IMR-90 (cell line): ENCODE results near the gene FFAR1. TPM values are rescaled to one million over a fixed set of nuclear protein-coding genes. Genes with fewer than 3 reads are reported as not detected.

Experiments
- ATAC-seq: fragments of 200-7000 bp; cut with Tn5 transposase; 2 replicates; pipeline ENCODE4 v1.9.1; 2020; ENCODE audit warnings: low read depth, mild to moderate bottlenecking, moderate library complexity
- BruUV-seq: library from RNA; stranded (reverse); fragments of 400-500 nt; replicated peaks from 2 replicates; lab custom pipeline; 2021; lab: Mats Ljungman, UMichigan
- CTCF ChIA-PET: fragments of 300-600 bp; formaldehyde crosslinking; extraction: SDS; loops from one replicate; lab custom pipeline; 2021; ENCODE audit warnings: antibody characterized with exemption; lab: Yijun Ruan, JAX
- POLR2A ChIA-PET: fragments of 300-600 bp; sonication (Branson Sonifier 250); formaldehyde crosslinking; loops from one replicate; lab custom pipeline; 2022; ENCODE audit warnings: antibody characterized with exemption; ENCODE audit not compliant: unreplicated experiment; lab: Charles Lee
- DNase-seq: peaks from one replicate; pipeline ENCODE4 v3.0.0; 2013
- H2AFZ ChIP-seq: replicated peaks from 2 replicates; pipeline ENCODE3; 2013; ENCODE audit warnings: low read length, mild to moderate bottlenecking; ENCODE audit not compliant: poor library complexity
- H2AK5ac ChIP-seq: 2 replicates; pipeline ENCODE4 v1.6.1; 2013; ENCODE audit warnings: low read depth, low read length, inconsistent platforms
- H2AK9ac ChIP-seq: replicated peaks from 2 replicates; pipeline ENCODE3; 2013; ENCODE audit warnings: mild to moderate bottlenecking, low read depth, low read length, moderate library complexity; ENCODE audit not compliant: poor library complexity
- H2BK120ac ChIP-seq: 2 replicates; pipeline ENCODE4 v1.6.1; 2013; ENCODE audit warnings: low read depth, low read length, inconsistent platforms
- H2BK15ac ChIP-seq: 3 replicates; pipeline ENCODE4 v1.6.1; 2013; ENCODE audit warnings: low read depth, low read length, inconsistent platforms
- H2BK20ac ChIP-seq: 2 replicates; pipeline ENCODE4 v1.6.1; 2013; ENCODE audit warnings: low read depth, mild to moderate bottlenecking, inconsistent platforms, low read length, moderate library complexity
- H2BK5ac ChIP-seq: 2 replicates; pipeline ENCODE4 v1.6.1; 2013; ENCODE audit warnings: mild to moderate bottlenecking, low read depth, low read length, inconsistent platforms; ENCODE audit not compliant: poor library complexity, severe bottlenecking
- H3K14ac ChIP-seq: replicated peaks from 2 replicates; pipeline ENCODE4 v1.6.1; 2013; ENCODE audit warnings: low read depth, low read length, inconsistent platforms
- H3K18ac ChIP-seq: 2 replicates; pipeline ENCODE4 v1.6.1; 2013; ENCODE audit warnings: low read depth, low read length, control low read depth
- H3K23ac ChIP-seq: 2 replicates; pipeline ENCODE4 v1.6.1; 2013; ENCODE audit warnings: low read depth, low read length, inconsistent platforms
- H3K27ac ChIP-seq: 2 replicates; pipeline ENCODE4 v1.5.1; 2013; ENCODE audit warnings: mild to moderate bottlenecking, control low read depth, low read length; ENCODE audit not compliant: insufficient read depth
- H3K27me3 ChIP-seq: 2 replicates; pipeline ENCODE4 v1.6.1; 2013; ENCODE audit warnings: low read length; ENCODE audit not compliant: control insufficient read depth, insufficient read depth
- H3K36me3 ChIP-seq: 2 replicates; pipeline ENCODE4 v1.6.1; 2013; ENCODE audit warnings: low read length, mixed read lengths; ENCODE audit not compliant: control insufficient read depth, insufficient read depth
- H3K4ac ChIP-seq: 2 replicates; pipeline ENCODE4 v1.6.1; 2013; ENCODE audit warnings: low read depth, low read length, inconsistent platforms
- H3K4me1 ChIP-seq: 2 replicates; pipeline ENCODE4 v1.6.1; 2013; ENCODE audit warnings: low read length, mixed read lengths; ENCODE audit not compliant: control insufficient read depth, insufficient read depth
- H3K4me2 ChIP-seq: 2 replicates; pipeline ENCODE4 v1.6.1; 2013; ENCODE audit warnings: low read depth, mild to moderate bottlenecking, control low read depth, low read length, moderate library complexity
- H3K4me3 ChIP-seq: 2 replicates; pipeline ENCODE4 v1.5.1; 2013; ENCODE audit warnings: low read depth, mild to moderate bottlenecking, control low read depth, low read length, moderate library complexity; ENCODE audit not compliant: insufficient read depth
- H3K56ac ChIP-seq: 2 replicates; pipeline ENCODE4 v1.6.1; 2013; ENCODE audit warnings: low read length, inconsistent platforms; ENCODE audit not compliant: insufficient read depth; ENCODE audit errors: extremely low read depth
- H3K79me1 ChIP-seq, 2 experiments: 2 replicates each; pipeline ENCODE4 v1.6.1; 2013; ENCODE audit warnings: low read length in 2 of 2, inconsistent platforms in 1 of 2, low read depth in 1 of 2
- H3K9ac ChIP-seq: 2 replicates; pipeline ENCODE4 v1.6.1; 2013; ENCODE audit warnings: low read depth, low read length, control low read depth
- H3K9me1 ChIP-seq: 2 replicates; pipeline ENCODE4 v1.6.1; 2013; ENCODE audit warnings: low read length, inconsistent platforms; ENCODE audit not compliant: insufficient read depth
- H3K9me3 ChIP-seq: 2 replicates; pipeline ENCODE4 v1.6.1; 2013; ENCODE audit warnings: low read length; ENCODE audit not compliant: control insufficient read depth, insufficient read depth
- H4K20me1 ChIP-seq: 2 replicates; pipeline ENCODE4 v1.6.1; 2013; ENCODE audit warnings: low read length, inconsistent platforms; ENCODE audit not compliant: insufficient read depth
- H4K5ac ChIP-seq: 2 replicates; pipeline ENCODE4 v1.6.1; 2013; ENCODE audit warnings: mild to moderate bottlenecking, low read depth, low read length, control low read depth
- H4K8ac ChIP-seq, 2 experiments: 2 replicates each; pipeline ENCODE4 v1.6.1; 2013; ENCODE audit warnings: low read depth in 2 of 2, low read length in 2 of 2, control low read depth in 1 of 2, inconsistent platforms in 1 of 2
- H4K91ac ChIP-seq: 2 replicates; pipeline ENCODE4 v1.6.1; 2013; ENCODE audit warnings: low read depth, low read length, inconsistent platforms; ENCODE audit not compliant: insufficient read depth
- RAD21 ChIP-seq: IDR thresholded peaks from 2 replicates; pipeline ENCODE4 v1.6.1; 2012; ENCODE audit warnings: low read length, improper control_type of control experiment
- WGBS, 2 experiments: methylation state at CpG; one replicate each; pipeline versions ENCODE4 v1.1.5 to v1.1.7; 2013; ENCODE audit warnings: missing lambda C conversion rate in 2 of 2; ENCODE audit not compliant: insufficient read length in 1 of 2; ENCODE audit errors: extremely low coverage in 2 of 2; 5-methylcytosine and 5-hydroxymethylcytosine counted together
- dilution Hi-C: fragments of 300-500 bp; cut with HindIII; formaldehyde crosslinking; loops from one replicate; pipeline ENCODE4 v1.14.3; 2018; ENCODE audit warnings: low sequenced_read_pairs; ENCODE audit not compliant: unreplicated experiment
- in situ Hi-C: fragments of 300-500 bp; cut with MboI; formaldehyde crosslinking; loops from 3 replicates; pipeline ENCODE4 v1.14.3; 2019; ENCODE audit warnings: low sequenced_read_pairs, inconsistent platforms, mixed read lengths
- intact Hi-C: fragments of 100-400 bp; cut with micrococcal nuclease; formaldehyde crosslinking; loops from 2 replicates; pipeline ENCODE4 v1.10.0; 2022
- polyA plus RNA-seq, 3 experiments: library from polyadenylated mRNA; depleted of rRNA; stranded (reverse); fragments of >200 nt; gene quantifications; 2 replicates each; pipeline ENCODE4 v1.2.3, GENCODE V29; 2012; ENCODE audit warnings: low replicate concordance in 1 of 3
- total RNA-seq: library from RNA; depleted of rRNA; stranded (reverse); fragments of >200 nt; gene quantifications from 2 replicates; pipeline ENCODE4 v1.2.3, GENCODE V29; 2012

FFAR1 gene
- total and polyA plus RNA-seq, 2 of the 4 experiments (the other 2 are of a cell fraction): not detected

- DNase-seq: no peak
- no peak overlapping the region for H2BK15ac ChIP-seq
- H4K91ac ChIP-seq: no peak overlapping the region
- no TSS peak for BruUV-seq
- H3K9me1 ChIP-seq: no peaks in the 10 kb centered on the region
- no peak overlapping the region for H2BK5ac ChIP-seq
- H3K36me3 ChIP-seq: no peaks in the 10 kb centered on the region
- H3K56ac ChIP-seq: no peak overlapping the region
- 86% methylated on average over 17 of the region's 47 CpGs; no CpG with 5 or more reads in 1 of the 2 experiments for WGBS, 2 experiments
- intact Hi-C loops (loop anchor here (1.0 to 10.0 kb wide), 4 partner anchors 113 to 277 kb away; partner anchors contain the start of genes RBM42 and TMEM147), in situ Hi-C loops (no loop called here), dilution Hi-C loops (no loop called here)
- H3K4ac ChIP-seq: no peak overlapping the region
- H3K79me1 ChIP-seq: no peaks in the 10 kb centered on the region
- H3K4me2 ChIP-seq: no peak overlapping the region
- H3K23ac ChIP-seq: no peak overlapping the region
- no peak overlapping the region for H2BK20ac ChIP-seq
- H2AK5ac ChIP-seq: no peak overlapping the region
- no peak overlapping the region for H2AFZ ChIP-seq
- no peak overlapping the region for H4K8ac ChIP-seq
- no peak for TF ChIP-seq RAD21
- H3K9me3 ChIP-seq: no peaks in the 10 kb centered on the region
- no peak for ATAC-seq
- no peaks in the 10 kb centered on the region for H4K20me1 ChIP-seq
- CTCF ChIA-PET: no interaction called here
- no peak overlapping the region for H3K18ac ChIP-seq
- H3K27me3 ChIP-seq: peaks cover 15% of the 10 kb centered on the region
- H2BK120ac ChIP-seq: no peak overlapping the region
- H3K9ac ChIP-seq: no peak overlapping the region
- H2AK9ac ChIP-seq: peak overlapping the region; percentile 42
- H3K14ac ChIP-seq: no peak overlapping the region
- H4K5ac ChIP-seq: no peak overlapping the region
- H3K4me1 ChIP-seq: no peaks in the 10 kb centered on the region
- H3K4me3 ChIP-seq: no peak overlapping the region
- POLR2A ChIA-PET: no interaction called here
- H3K27ac ChIP-seq: no peak overlapping the region
Observed at GRCh38 chr19:35351411-35352176, 3.9 kb downstream of the FFAR1 start.
